IPS-18c (cell line): ENCODE measurements around the gene PDCL2.
"Not testable (repeated sequence)": the region's sequence is repeated elsewhere in the genome, so short reads cannot be mapped to it uniquely, and the experiment has no call there.

Experiments
- H3K4me3 ChIP-seq: 2 replicates; pipeline ENCODE4 v1.7.0; 2013; ENCODE audit warnings: low read depth, mild to moderate bottlenecking, low read length, moderate library complexity; ENCODE audit not compliant: insufficient read depth
- H3K9me3 ChIP-seq: one replicate; pipeline ENCODE4 v1.6.1; 2013; ENCODE audit warnings: mild to moderate bottlenecking, low read length, moderate library complexity; ENCODE audit not compliant: control insufficient read depth, insufficient read depth

The PDCL2 gene

DNA sequence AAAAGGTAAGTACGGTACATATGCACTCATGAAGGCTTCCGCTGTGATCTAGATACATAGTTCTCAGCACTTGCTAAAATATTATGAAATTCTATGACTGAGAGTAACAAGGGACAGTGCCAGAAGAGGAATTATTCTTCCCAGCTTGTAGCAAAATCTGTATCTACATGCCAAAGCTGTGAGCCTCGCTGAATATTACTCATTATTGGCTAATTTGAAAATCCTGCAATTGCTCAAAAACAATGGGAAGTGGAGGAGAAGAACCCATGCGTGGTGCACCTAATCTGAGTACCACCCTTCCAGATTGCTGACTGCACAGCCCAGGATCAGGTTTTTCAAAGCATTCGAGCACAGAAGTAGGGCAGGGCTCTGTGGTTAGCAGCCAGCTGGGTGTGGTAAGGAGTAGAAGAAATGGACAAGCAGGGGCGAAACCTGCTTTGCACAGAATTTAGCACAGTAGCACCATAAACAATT lies 17.4 kb upstream of the PDCL2 start:
- no peaks in the 10 kb centered on the region for H3K9me3 ChIP-seq
- no peak overlapping the region for H3K4me3 ChIP-seq

DNA sequence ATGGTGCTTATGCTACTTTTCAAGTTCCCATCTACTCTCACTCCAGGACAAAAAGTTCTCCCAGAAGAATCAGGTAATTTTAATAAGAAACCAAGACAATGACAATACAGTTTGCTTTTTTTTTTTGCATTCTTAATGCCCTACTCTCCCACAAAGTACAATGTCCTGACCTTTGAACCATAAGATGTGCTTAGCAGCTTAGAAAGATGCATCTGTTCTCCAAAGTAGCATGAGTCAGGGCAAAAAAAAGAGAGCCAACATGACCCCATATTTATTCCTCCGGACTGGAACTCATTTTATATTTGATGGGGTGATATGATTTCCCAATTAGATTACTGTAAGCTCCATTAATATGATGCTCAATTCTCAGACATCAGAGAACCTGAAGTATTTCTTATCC lies 16.5 kb upstream of the PDCL2 start:
- Histone ChIP-seq H3K4me3 (no peak overlapping the region), H3K9me3 (no peaks in the 10 kb centered on the region)

GRCh38 chr4:55604996-55605395 lies 13.0 kb upstream of the PDCL2 start:
- Histone ChIP-seq H3K9me3 (no peaks in the 10 kb centered on the region), H3K4me3 (no peak overlapping the region)

DNA sequence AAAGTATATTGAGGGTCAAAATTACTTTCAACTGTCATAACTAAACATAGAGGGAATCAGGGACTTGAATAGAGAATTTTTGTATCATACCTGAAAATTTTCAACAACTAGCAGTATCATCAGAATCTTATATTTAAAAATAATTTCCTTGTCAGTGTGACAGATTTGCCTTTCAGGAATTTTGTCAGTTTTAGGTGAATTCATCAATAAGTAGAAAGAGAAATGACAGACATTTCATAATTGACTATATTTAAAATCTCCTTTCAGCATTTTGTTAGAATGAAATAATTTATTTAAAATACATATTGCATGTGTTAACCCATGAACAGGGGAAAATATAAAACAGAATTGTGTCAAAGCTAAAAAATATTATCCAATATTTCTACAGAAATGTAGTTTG lies 8.6 kb upstream of the PDCL2 start:
- Histone ChIP-seq H3K4me3 (no peak overlapping the region), H3K9me3 (no peaks in the 10 kb centered on the region)

GRCh38 chr4:55598641-55599040 lies 6.6 kb upstream of the PDCL2 start:
- Histone ChIP-seq H3K9me3 (no peaks in the 10 kb centered on the region), H3K4me3 (no peak overlapping the region)

GRCh38 chr4:55588160-55588559 lies 3.9 kb downstream of the PDCL2 start:
- Histone ChIP-seq H3K4me3 (no peak overlapping the region), H3K9me3 (no peaks in the 10 kb centered on the region)

DNA sequence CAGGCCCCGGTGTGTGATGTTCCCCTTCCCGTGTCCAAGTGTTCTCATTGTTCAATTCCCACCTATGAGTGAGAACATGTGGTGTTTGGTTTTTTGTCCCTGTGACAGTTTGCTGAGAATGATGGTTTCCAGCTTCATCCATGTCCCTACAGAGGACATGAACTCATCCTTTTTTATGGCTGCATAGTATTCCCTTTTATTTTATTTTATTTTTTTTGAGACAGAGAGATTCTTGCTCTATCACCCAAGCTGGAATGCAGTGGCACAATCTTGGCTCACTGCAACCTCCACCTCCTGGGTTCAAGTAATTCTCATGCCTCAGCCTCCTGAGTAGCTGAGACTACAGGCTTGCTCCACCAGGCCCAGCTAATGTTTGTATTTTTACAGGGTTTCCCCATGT lies 9.3 kb downstream of the PDCL2 start:
- not testable (repeated sequence) for H3K4me3 ChIP-seq, H3K9me3 ChIP-seq

DNA sequence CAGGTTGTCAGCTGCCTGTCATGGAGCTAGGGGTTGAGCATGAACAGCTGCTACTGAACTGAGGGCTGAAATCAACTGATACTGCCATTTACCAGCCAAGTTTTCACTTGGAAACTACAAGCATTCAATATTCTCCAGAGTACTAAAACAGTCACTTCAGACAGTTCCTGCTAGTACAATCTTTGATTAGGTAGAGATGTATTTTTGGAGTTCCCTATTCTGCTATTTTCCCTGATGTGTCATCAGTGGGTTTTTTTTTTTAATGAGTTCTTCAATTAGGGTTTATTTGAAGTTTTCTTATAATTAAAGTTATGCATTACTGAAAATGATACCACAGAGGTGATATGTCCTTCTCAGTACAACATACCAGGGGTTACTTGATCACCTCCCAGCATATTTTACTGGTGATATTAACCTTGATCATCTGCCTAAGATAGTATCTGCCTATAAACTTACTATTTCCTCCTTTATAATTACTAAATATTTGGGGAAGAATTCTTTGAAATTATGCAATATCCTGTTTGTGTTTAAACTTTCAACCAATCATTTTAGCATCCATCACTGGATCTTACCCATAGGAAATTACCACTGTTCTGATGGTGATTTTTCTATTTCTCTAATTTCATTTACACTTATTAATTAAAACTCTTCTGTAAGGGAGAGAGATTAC lies 13.6 kb downstream of the PDCL2 start:
- peaks cover 4% of the 10 kb centered on the region for H3K9me3 ChIP-seq
- no peak overlapping the region for H3K4me3 ChIP-seq

DNA sequence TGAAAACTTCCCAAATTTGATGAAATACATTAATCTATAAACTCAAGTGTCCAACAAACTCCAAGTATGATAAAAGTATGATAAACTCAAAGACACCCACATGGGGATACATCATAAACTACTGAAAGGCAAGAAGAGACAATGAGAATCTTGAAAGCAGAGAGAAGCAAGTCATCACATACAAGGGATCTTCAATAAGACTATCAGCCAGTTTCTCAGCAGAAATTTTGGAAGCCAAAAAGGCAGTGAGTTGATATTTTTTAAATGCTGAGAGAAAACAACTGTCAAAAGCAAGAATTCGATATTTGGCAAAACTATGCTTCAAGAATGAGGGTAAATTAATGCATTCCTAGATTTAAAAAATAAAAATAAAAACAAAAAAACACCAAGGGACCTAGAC lies 16.5 kb downstream of the PDCL2 start:
- no peak overlapping the region for H3K4me3 ChIP-seq

DNA sequence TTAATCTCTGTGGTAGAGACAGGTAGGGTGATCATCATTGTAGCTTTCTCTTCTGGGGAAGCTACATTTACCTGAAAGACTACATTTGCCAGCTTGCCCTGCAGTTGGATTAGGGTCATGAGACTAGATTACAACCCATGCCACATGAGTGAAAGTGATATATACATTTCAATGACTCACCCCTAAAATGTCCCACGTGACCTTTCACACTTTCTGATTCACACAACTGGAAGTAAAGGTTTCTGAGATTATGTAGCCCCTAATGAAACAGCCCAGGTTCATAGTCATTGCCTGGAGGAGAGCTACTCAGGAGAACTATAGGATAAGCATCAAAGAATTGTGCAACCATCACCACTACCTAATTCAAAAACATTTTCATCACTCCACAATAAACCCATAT lies 17.8 kb downstream of the PDCL2 start:
- Histone ChIP-seq H3K4me3 (no peak overlapping the region), H3K9me3 (peaks cover 4% of the 10 kb centered on the region)

More for the DNA sequence above, 16.5 kb downstream of the PDCL2 start:
- H3K9me3 ChIP-seq = peaks cover 4% of the 10 kb centered on the region

DNA sequence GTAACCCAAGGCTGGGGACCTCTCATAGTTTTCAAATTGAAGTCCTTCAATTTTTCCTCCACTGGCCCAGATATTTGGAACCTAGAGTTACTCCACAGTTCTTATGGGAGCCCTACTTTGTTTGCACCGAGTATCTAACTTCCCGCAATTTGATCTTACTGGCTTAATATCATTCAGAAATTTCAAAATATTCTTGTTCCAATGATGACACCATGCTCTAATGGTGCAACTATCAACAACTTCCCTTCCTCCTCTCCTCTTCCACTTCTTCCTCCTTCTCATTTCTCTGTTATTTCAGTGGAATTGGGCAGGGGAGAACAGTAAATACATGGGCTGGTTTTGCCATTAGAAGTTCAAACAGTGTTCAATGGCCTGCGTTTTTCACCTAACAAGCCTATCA lies 20.2 kb downstream of the PDCL2 start:
- H3K9me3 ChIP-seq = no peaks in the 10 kb centered on the region
- no peak overlapping the region for H3K4me3 ChIP-seq

DNA sequence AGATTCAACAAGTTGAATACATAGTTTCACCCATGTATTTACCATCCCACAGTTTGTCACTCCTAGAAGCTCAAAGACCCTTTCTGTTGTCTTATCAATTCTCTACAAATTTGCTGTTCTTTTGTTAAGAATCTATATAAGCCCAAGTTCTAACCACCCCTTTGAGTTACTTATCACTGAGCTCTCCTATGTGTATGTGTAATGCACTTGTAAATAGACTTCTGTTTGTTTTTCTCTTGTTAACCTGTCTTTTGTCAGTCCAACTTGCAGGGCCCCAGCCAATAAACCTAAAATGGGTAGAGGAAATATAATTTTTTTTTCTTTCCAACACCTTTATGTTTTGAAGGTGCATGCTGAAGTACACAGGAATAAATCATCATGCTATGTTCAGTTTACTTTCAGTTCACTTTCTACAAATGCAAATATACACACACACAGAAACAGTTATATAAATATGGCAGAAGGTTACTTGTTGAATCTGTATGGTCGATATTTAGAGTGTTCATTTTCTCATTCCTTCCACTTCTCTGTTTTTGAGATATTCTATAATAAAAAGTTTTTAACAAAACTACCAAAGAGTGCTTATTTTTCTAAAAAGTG lies 23.0 kb downstream of the PDCL2 start:
- Histone ChIP-seq H3K9me3 (no peaks in the 10 kb centered on the region), H3K4me3 (no peak overlapping the region)

- no peak overlapping the region for H3K4me3 ChIP-seq
- H3K9me3 ChIP-seq = no peaks in the 10 kb centered on the region
Measured at GRCh38 chr4:55561889-55562288, 30.2 kb downstream of the PDCL2 start.

DNA sequence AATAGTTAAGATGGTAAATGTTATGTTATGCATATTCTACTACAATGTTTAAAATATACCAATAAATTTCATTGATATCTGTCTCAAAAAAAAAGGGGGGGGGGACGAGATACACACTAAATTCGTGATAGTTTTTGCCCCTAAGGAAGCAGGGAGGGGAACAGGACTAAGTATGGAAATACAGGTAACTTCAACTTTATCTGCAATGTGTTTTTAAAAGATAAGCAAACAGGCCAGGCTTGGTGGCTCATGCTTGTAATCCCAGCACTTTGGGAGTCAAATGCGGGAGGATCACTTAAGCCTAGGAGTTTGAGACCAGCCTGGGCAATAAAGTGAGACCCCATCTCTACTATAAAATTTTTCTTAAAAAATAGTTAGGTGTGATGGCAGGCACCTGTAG lies 31.9 kb downstream of the PDCL2 start:
- H3K4me3 ChIP-seq = no peak overlapping the region
- no peaks in the 10 kb centered on the region for H3K9me3 ChIP-seq

GRCh38 chr4:55554453-55555030 lies 37.5 kb downstream of the PDCL2 start:
- no peak overlapping the region for H3K4me3 ChIP-seq
- no peaks in the 10 kb centered on the region for H3K9me3 ChIP-seq

- Histone ChIP-seq H3K4me3 (no peak overlapping the region), H3K9me3 (no peaks in the 10 kb centered on the region)
Measured at GRCh38 chr4:55553441-55554201, 38.4 kb downstream of the PDCL2 start.

DNA sequence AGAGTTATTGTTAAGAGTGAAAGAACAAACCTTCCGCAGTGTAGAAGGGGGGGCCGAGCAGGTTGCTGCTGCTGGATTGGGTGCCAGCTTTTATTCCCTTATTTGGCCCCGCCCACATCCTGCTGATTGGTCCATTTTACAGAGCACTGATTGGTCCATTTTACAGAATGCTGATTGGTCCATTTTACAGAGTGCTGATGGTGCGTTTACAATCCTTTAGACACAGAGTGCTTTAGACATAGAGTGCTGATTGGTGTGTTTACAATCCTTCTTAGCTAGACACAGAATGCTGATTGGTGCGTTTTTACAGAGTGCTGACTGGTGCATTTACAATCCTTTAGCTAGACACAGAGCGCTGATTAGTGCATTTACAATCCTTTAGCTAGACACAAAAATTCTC lies 40.1 kb downstream of the PDCL2 start:
- not testable (repeated sequence) for H3K4me3 ChIP-seq, H3K9me3 ChIP-seq

- Histone ChIP-seq H3K4me3 (no peak overlapping the region), H3K9me3 (no peaks in the 10 kb centered on the region)
Measured at GRCh38 chr4:55549888-55550287, 42.2 kb downstream of the PDCL2 start.
